GM23248 (cell line): ENCODE results near the gene FAT1.

Experiments used
- EZH2 ChIP-seq: fragments of 200-600 bp; sonication (generic); IDR thresholded peaks from 2 replicates; pipeline ENCODE4 v1.6.1; 2018; ENCODE audit warnings: antibody characterized with exemption, mild to moderate bottlenecking; ENCODE audit not compliant: insufficient read depth, poor library complexity, severe bottlenecking
- EZH2phosphoT487 ChIP-seq: fragments of 200-600 bp; sonication (generic); IDR thresholded peaks from 2 replicates; pipeline ENCODE4 v1.6.1; 2018; ENCODE audit warnings: antibody characterized with exemption, moderate library complexity, mild to moderate bottlenecking, low read depth; ENCODE audit not compliant: insufficient read depth

- TF ChIP-seq EZH2: no peak
- TF ChIP-seq EZH2phosphoT487: no peak
Measured at GRCh38 chr4:186680641-186681040, 43.0 kb downstream of the FAT1 start.
